ENCODE results near the gene FGD3.

- no peak for TF ChIP-seq CTCF (IDR thresholded peaks at IDR 0.05; ENCODE audit: insufficient read depth, low read length, poor library complexity, severe bottlenecking)
- no peak for TF ChIP-seq EZH2phosphoT487 (conservative IDR thresholded peaks at IDR 0.05; ENCODE audit: low read length)
Observed at GRCh38 chr9:93026640-93027039, 79.3 kb downstream of the FGD3 start.

Measured in SU-DHL-6 (cell line).